HG02852 (cell line): ENCODE measurements around the gene SNX2.
A peak's percentile ranks its signal among the peaks of the same experiment; 100 is the strongest.
"Not testable (repeated sequence)": the region's sequence is repeated elsewhere in the genome, so short reads cannot be mapped to it uniquely, and the experiment has no call there.

Experiments
- ATAC-seq: cut with Tn5 transposase; IDR thresholded peaks from one replicate; pipeline ENCODE4 v1.9.1; 2021; ENCODE audit warnings: mild to moderate bottlenecking, moderate library complexity; ENCODE audit not compliant: unreplicated experiment

Gene SNX2

GRCh38 chr5:122774861-122775549 is at the start of gene SNX2:
Gene SNX2 (plus strand): TSS chr5:122775080. CDS start chr5:122775104, 24 bp downstream.
- peak; percentile 86 for ATAC-seq

GRCh38 chr5:122727112-122727541 is 47.8 kb upstream of the SNX2 start:
- ATAC-seq: peak; percentile 59

- no peak for ATAC-seq
Measured at GRCh38 chr5:122730037-122730436, 44.8 kb upstream of the SNX2 start.

GRCh38 chr5:122730456-122730855 is 44.4 kb upstream of the SNX2 start:
- no peak for ATAC-seq

GRCh38 chr5:122736086-122736845 is 38.6 kb upstream of the SNX2 start:
- ATAC-seq: peak; percentile 97

GRCh38 chr5:122738088-122738487 is 36.8 kb upstream of the SNX2 start:
- no peak for ATAC-seq

- no peak for ATAC-seq
Measured at GRCh38 chr5:122741681-122742080, 33.2 kb upstream of the SNX2 start.

- ATAC-seq: no peak
Measured at GRCh38 chr5:122743261-122743660, 31.6 kb upstream of the SNX2 start.

GRCh38 chr5:122745597-122745996 is 29.3 kb upstream of the SNX2 start:
- ATAC-seq: no peak

GRCh38 chr5:122749886-122750285 is 25.0 kb upstream of the SNX2 start:
- ATAC-seq: no peak

GRCh38 chr5:122751293-122751782 is 23.5 kb upstream of the SNX2 start:
- ATAC-seq: no peak

- ATAC-seq: no peak
Measured at GRCh38 chr5:122753500-122753899, 21.4 kb upstream of the SNX2 start.

- ATAC-seq: no peak
Measured at GRCh38 chr5:122755783-122756182, 19.1 kb upstream of the SNX2 start.

- ATAC-seq: peak; percentile 89
Measured at GRCh38 chr5:122756264-122756911, 18.5 kb upstream of the SNX2 start.

GRCh38 chr5:122757285-122757684 is 17.6 kb upstream of the SNX2 start:
- ATAC-seq: peak; percentile 64

GRCh38 chr5:122759241-122760070 is 15.4 kb upstream of the SNX2 start:
- no peak for ATAC-seq

- no peak for ATAC-seq
Measured at GRCh38 chr5:122760236-122760635, 14.6 kb upstream of the SNX2 start.

GRCh38 chr5:122761115-122761514 is 13.8 kb upstream of the SNX2 start:
- ATAC-seq: no peak

GRCh38 chr5:122761896-122762295 is 13.0 kb upstream of the SNX2 start:
- not testable (repeated sequence) for ATAC-seq

GRCh38 chr5:122766130-122766529 is 8.8 kb upstream of the SNX2 start:
- no peak for ATAC-seq

GRCh38 chr5:122770477-122770876 is 4.4 kb upstream of the SNX2 start:
- no peak for ATAC-seq
